ENCODE results near the gene CD151.

CD151 gene

GRCh38 chr11:797296-798092, 35.3 kb upstream of the CD151 start:
- peak; percentile 56 for DNase-seq

DNA sequence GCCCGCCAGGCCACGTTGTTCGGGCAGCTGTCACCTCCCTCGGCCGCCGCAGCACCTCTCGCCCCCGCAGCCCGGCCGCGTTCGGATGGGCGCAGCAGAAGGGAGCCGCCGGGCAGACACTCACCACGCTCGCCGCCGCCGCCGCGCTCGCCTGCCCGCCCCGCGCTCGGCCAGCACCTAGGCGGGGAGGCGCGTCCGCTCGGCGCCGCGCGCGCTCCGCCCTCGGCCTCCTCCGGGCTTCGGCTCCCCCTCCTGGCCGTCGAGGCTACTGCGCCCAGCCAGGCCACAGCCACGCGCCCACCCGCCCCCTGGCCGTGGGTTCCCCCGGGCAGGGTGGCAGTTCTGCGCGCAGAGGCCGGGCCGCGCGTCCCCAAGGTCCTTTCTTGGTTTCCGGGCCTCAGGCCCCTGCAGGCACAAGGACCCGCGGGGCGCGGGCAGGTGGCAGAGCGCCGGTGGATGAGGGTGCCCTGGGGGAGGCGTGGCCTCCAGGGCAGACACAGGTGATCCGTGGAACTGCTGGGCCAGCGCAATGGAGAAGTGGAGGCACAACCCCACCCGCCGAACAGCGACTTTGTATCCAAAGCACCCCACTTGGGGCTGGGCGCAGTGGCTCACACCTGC, 34.5 kb upstream of the CD151 start, which contains the start of gene SLC25A22:
Gene SLC25A22 (minus strand): TSS at position 189 of the 621 bp plus-strand sequence. CDS start 3,275 bp downstream, outside the sequence.
- no peak for DNase-seq

- no peak for DNase-seq
Measured at GRCh38 chr11:799641-800316, 33.0 kb upstream of the CD151 start.

- DNase-seq, result no peak
Measured at GRCh38 chr11:800473-800872, 32.3 kb upstream of the CD151 start.

GRCh38 chr11:801097-801780, 31.5 kb upstream of the CD151 start:
- no peak for DNase-seq

- DNase-seq, result no peak
Measured at GRCh38 chr11:802018-802617, 30.6 kb upstream of the CD151 start.

DNA sequence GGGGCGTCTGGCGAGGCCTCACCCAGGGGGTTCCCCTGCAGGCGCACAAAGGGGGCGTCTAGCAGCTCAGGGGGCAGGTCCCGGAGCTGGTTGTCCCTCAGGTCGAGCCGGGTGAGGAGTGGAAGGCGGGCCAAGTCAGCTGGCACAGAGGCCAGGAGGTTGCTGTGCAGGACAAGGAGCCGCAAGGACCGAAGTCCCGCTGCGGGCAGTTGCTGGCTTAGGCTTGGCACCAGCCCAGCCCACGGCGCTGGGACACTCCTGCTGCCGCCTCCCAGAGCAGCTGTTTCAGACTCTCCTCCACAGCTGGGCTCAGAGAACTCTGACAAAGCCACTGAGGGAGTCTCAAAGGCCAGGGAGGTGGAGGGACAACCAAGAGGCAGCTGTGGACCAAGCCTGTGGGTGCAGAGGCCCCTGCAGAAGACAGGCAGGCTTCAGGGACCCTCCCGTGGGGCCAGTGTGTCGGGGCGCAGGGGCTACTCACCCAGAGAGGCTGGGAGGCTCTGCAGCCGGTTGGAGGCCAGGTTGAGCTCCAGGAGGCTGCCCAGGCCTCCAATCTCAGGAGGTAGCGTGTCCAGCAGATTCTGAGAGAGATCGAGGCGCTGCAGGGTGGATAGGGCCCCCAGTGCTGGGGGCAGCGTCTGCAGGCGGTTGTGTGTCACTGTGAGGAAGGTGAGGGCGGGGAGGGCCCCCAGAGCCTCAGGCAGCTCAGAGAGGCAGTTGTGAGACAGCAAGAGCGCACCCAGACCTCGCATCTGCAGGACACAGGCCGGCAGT, 29.9 kb upstream of the CD151 start:
- DNase-seq, result no peak

DNA sequence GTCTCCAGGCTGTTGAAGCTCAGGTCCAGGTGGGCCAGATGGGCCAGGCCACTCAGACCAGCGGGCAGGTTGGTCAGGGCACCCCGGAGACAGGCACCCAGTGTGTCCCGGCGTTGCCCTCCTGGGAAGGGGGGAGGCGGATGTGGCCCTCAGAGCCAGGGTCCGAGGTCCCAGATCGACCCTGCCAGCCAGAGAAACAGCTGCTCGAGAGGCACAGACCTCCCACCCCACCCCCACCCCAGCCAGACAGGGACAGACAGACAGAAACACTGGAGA, 29.3 kb upstream of the CD151 start:
- no peak for DNase-seq

DNA sequence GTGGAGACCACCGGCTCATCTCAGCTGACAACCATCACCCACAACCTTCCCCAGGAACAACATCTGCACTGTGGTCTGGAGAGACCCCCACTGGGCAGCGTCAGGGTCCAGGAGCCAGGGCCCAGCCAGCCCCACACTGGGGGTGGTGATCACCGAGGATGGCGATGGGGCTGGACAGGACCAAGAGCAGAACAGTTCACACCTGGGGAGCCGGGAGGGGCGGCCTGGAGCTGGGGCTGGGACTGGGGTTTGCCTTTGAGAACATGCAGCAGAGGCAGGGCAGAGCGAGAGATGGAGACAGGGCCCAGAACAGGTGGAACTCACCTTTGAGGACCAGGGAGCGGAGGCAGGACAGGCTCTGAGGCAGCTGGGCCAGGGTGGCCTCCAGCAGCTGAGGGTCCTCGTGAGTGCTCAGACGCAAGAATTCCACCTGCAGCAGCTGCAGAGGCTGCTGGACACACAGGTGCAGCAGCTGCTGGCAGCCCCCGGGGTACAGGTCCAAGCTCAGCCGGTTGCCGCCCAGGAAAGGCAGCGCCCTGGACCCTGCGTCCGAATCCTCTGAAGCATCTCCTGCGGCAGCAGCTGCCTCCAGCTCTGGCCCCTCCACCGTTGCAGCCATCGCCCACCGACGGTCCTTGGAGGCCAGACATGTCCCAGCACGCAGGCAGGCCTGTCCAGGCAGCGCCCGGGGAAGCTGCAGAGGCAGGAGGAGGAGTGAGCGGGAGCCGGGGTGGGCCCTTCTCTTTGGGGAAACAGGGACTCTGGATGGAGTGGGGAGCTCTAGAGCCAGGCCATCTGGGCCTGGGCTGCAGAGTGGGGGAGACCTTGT, 28.8 kb upstream of the CD151 start:
- no peak for DNase-seq

DNA sequence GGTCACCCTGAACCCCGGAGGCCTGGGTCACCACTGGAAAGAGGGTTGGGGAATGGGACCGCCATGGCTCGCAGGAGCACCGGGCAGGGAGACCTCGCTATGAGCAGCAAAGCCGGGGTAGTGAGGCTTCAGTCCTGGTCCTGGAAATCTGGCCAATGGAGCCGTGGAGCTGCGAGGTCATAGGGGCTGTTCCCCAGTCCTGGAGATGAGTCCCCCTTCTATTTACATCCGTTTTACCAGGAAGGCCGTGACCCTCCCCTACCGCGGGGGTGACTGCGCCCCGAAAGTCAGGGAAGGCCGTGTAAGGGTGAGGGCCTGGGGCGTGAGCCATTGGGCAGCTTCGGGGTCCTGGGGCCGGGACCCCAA, 28.2 kb upstream of the CD151 start:
- DNase-seq, result no peak

DNA sequence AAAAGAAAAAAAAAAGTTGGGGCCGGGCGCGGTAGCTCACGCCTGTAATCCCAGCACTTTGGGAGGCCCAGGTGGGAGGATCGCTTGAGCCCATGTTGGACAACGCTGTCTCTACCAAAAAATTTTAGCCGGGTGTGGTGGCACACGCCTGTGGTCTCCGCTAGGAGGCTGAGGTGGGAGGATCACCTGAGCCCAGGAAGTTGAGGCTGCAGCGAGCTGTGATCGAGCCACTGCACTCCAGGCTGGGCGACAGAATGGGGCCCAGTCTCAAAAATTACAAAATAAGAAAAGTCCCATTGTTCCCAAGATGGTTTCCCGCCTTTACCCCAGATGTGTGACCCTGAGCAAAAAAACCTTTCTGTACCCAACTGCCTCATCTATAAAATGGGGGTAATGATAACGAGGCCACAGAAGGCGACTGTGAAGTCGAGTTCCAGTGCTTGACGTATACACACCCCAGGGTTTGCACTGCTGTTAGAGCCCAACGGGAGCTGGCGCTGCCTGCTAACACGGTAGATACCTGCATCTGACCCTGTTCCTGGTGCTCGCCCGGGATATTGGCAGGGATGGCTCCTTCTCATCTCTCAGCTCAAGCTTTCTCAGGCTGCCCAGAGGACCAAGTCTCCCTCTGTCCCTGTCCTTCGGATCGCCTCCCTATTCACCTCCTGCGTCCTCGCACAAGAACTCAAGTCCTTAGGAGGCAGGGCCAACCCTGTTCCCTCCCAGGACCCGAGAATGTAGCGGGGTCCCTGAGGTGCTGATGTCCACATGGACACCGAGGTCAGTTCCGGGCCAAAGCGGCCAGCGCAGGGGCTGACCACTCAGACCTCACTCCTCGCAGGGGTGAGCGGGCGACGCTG, 24.1 kb upstream of the CD151 start:
- DNase-seq, result no peak

GRCh38 chr11:809287-810039, 23.3 kb upstream of the CD151 start, which contains the start of gene RPLP2:
TSS of gene RPLP2 (plus strand) at chr11:809967. CDS start at chr11:810235, 268 bp downstream.
- peak; percentile 83 for DNase-seq

DNA sequence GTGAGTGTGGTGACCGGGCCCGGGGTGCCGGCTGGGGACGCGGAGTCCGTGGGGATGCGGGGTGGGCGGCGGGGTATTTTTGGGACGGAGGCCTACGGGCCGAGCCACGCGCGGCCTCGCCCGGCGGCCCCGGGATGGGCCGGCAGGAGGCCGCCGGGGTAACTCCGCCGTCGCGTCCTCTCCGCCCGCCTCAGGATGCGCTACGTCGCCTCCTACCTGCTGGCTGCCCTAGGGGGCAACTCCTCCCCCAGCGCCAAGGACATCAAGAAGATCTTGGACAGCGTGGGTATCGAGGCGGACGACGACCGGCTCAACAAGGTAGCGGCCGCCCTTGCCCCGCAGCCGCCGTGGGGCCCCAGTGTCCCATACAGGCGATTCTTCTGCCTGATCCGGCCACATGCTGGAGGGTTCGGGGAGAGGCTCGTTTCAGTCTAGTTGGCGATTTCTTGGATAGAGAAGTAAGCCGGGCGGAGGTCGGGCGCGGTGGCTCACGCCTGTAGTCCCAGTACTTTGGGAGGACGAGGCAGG, 22.6 kb upstream of the CD151 start:
- no peak for DNase-seq

DNA sequence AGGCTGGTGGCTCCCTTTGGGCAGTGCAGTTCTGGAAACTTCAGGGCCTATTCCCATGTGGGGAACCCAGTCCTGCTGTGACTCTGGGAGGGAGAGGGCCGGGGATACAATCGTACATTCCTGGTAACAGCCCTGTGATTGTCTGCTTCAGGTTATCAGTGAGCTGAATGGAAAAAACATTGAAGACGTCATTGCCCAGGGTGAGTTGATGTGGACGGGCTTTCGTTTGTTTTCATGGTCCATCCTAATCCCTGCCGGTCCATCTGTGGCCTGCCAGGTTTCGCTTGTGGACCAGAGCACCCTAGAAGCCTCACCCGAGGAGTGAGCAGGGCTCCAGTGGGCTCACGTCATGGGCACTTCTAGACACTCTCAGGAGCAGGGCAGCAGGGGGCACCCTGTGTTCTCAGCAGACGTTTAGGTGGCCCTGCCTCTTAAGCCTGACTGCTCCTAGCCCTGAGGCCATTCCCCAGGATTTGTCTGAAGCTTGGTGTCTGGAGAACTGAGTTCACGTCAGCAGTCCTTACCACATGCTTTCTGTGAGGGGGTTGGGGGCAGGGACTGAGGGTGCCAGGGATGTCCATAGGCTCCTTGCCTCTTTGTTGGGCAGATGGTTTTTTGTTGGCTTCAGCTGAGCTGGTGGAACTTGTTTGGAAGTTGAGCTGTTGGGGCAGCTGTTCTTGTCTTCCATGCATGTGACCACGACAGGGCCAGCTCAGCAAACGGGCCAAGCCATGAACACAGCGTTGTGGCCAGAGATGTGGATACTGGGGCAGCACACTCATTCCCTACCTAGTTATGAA, 21.1 kb upstream of the CD151 start:
- no peak for DNase-seq

GRCh38 chr11:812390-812789, 20.4 kb upstream of the CD151 start:
- DNase-seq, result no peak

DNA sequence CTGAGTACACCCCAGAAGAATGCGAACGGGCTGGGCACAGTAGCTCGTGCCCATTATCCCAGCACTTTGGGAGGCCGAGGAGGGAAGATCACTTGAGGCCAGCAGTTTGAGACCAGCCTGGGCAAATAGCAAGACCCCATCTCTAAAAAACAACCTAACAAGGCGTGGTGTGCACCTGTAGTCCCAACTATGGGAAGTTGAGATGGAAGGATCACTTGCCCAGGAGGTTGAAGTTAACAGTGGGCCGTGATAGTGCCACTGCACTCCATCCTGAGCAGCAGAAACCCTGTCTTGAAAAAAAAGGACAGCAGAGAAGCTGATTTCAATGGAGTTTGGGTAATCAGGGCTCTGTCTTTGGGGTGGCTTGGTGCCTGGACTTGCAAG, 19.7 kb upstream of the CD151 start:
- no peak for DNase-seq

DNA sequence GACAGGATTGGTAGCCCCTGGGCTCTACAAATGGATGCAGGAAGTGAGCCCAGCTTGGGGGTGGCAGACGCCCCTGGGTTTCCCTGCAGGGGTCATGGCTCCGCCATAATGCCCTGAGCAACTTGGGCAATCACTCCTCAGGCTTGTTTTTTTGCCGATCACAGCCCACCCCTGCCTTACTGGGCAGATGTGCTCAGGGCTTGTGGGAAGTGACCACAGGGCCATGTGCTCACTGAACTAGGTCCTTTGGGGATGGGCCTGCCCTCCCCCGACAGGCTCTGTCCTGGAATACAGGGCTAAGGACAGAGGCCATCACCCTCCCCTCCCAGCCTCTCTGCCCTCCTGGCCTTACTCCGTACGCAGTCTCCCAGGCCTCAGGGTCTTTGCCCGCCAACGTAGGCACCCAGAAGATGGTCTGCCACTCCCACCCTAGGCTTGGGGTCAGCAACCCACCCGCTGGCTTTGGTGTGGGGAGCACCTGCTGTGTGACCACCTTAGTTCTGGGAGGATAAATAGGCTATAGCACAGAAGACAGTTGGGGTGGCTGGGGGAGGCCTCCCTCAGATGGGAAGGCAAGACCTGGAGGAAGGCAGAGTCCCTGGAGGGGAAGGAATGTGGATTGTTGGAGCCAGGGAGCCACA, 19.2 kb upstream of the CD151 start:
- DNase-seq, result no peak
